ENCODE data around the gene GSTCD. TPM values are rescaled to one million over a fixed set of nuclear protein-coding genes. Genes with fewer than 3 reads are reported as not detected.

GSTCD gene
- total and polyA plus RNA-seq, 5 donors: 2.1 to 6.3 (median 6.2) TPM

DNA sequence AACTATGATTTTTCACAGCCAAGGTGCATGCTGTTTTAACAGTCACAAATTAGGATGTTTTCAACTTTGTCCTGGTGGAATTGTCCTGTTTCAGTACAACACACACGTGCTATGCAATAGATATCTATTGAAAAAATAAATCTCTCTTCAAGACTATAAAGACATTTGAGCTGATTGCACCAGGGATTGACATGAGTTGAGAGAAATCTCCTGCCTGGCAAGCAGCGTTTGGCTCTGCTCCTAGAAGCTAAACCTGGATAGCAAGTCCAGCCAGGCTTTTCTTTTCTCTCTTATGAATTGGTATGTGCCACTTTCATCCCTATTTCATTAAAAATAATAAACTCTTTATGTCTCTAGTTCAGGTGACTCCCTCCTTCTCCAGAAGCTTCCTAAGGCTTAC is 170.1 kb downstream of the GSTCD start:
- Histone ChIP-seq H3K4me3 (ENCODE audit: low read length) (no peak overlapping the region), H3K27ac (ENCODE audit: low read length) (no peak overlapping the region), H3K27me3 (ENCODE audit: control insufficient read depth, insufficient read depth) (no peaks in the 10 kb centered on the region), H3K9me3 (ENCODE audit: control insufficient read depth, low read length) (no peaks in the 10 kb centered on the region), H3K4me1 (ENCODE audit: control insufficient read depth, insufficient read depth, low read length) (no peaks in the 10 kb centered on the region)
- intact Hi-C loops (cut with DNase I): no loop called here
- ATAC-seq (no peak), DNase-seq (peak in 1 of 3 donors; percentile 31)
- 39% methylated on average over 2 of the region's 2 CpGs for WGBS

- DNase-seq (no peak), ATAC-seq (no peak)
- Histone ChIP-seq H3K4me1 (ENCODE audit: control insufficient read depth, insufficient read depth, low read length) (no peaks in the 10 kb centered on the region), H3K27ac (ENCODE audit: low read length) (no peak overlapping the region), H3K9me3 (ENCODE audit: control insufficient read depth, low read length) (no peaks in the 10 kb centered on the region), H3K4me3 (ENCODE audit: low read length) (no peak overlapping the region), H3K27me3 (ENCODE audit: control insufficient read depth, insufficient read depth) (no peaks in the 10 kb centered on the region)
- WGBS: 90% methylated on average over 2 of the region's 2 CpGs
- intact Hi-C loops (cut with DNase I): no loop called here
Measured at GRCh38 chr4:105887508-105887907, 178.9 kb downstream of the GSTCD start.

- H3K4me1 ChIP-seq (ENCODE audit: control insufficient read depth, insufficient read depth, low read length): no peaks in the 10 kb centered on the region
- H3K27ac ChIP-seq (ENCODE audit: low read length): no peak within 1 kb of the TSS
- no peaks in the 10 kb centered on the region for H3K27me3 ChIP-seq (ENCODE audit: control insufficient read depth, insufficient read depth)
- peak within 1 kb of the TSS; percentile 55 for H3K4me3 ChIP-seq (ENCODE audit: low read length)
- H3K9me3 ChIP-seq (ENCODE audit: control insufficient read depth, low read length): no peaks in the 10 kb centered on the region
- WGBS: 1% methylated on average over 56 of the region's 56 CpGs
- DNase-seq (peak; percentile 11 to 62 (median 34)), ATAC-seq (peak; percentile 79 to 80)
- intact Hi-C loops (cut with DNase I): no loop called here
Measured at GRCh38 chr4:105894660-105895582, 186.3 kb downstream of the GSTCD start, which contains the start of gene NPNT. NPNT (plus strand) TSS chr4:105895471; CDS start chr4:105895653, 182 bp downstream.

- H3K4me3 ChIP-seq (ENCODE audit: low read length): peak overlapping the region; percentile 55
- intact Hi-C loops (cut with DNase I): no loop called here
- H3K9me3 ChIP-seq (ENCODE audit: control insufficient read depth, low read length): no peaks in the 10 kb centered on the region
- DNase-seq (peak; percentile 16 to 62 (median 51)), ATAC-seq (peak; percentile 52 to 55)
- no peaks in the 10 kb centered on the region for H3K4me1 ChIP-seq (ENCODE audit: control insufficient read depth, insufficient read depth, low read length)
- H3K27me3 ChIP-seq (ENCODE audit: control insufficient read depth, insufficient read depth): no peaks in the 10 kb centered on the region
- H3K27ac ChIP-seq (ENCODE audit: low read length): no peak overlapping the region
- under 1% methylated on average over 84 of the region's 84 CpGs for WGBS
Measured at GRCh38 chr4:105895583-105896460, 187.2 kb downstream of the GSTCD start.

- Histone ChIP-seq H3K27me3 (ENCODE audit: control insufficient read depth, insufficient read depth) (no peaks in the 10 kb centered on the region), H3K9me3 (ENCODE audit: control insufficient read depth, low read length) (no peaks in the 10 kb centered on the region), H3K4me1 (ENCODE audit: control insufficient read depth, insufficient read depth, low read length) (no peaks in the 10 kb centered on the region), H3K4me3 (ENCODE audit: low read length) (peak overlapping the region; percentile 55), H3K27ac (ENCODE audit: low read length) (no peak overlapping the region)
- intact Hi-C loops (cut with DNase I): no loop called here
- WGBS: 7% methylated on average over 22 of the region's 22 CpGs
- no peak for ATAC-seq
- no peak for DNase-seq
Measured at GRCh38 chr4:105896461-105896942, 187.9 kb downstream of the GSTCD start.

Other genes with a start within 250 kb of the GSTCD start
- 100 to 1,000 TPM in 3 of 4 donors, 10 to 100 TPM in 1; 95.9 to 115 (median 105) TPM for gene PPA2, start 234.7 kb upstream of the GSTCD start, total RNA-seq
- 111 TPM for gene PPA2, start 234.7 kb upstream of the GSTCD start, polyA plus RNA-seq
- not detected for gene ARHGEF38, start 156.2 kb upstream of the GSTCD start, total RNA-seq
- gene ARHGEF38, start 156.2 kb upstream of the GSTCD start, polyA plus RNA-seq: not detected
- 10 to 100 TPM; 19.0 to 23.1 (median 21.5) TPM for gene INTS12, start 95 bp upstream of the GSTCD start, total RNA-seq
- 18.4 TPM for gene INTS12, start 95 bp upstream of the GSTCD start, polyA plus RNA-seq
- 1 to 10 TPM; 1.4 to 5.5 (median 4.3) TPM for gene NPNT, start 186.7 kb downstream of the GSTCD start, total RNA-seq
- gene NPNT, start 186.7 kb downstream of the GSTCD start, polyA plus RNA-seq: 4.8 TPM

All from right cardiac atrium (tissue), 5 donors.